Type B pancreatic cell (in vitro differentiated cells): ENCODE data around the gene CEP41. TPM values are rescaled to one million over a fixed set of nuclear protein-coding genes. Genes with fewer than 3 reads are reported as not detected.

Experiments used
- DNase-seq: peaks from one replicate; pipeline ENCODE4 v3.0.0; 2021; ENCODE audit warnings: mixed read lengths; ENCODE audit not compliant: unreplicated experiment; ENCODE audit errors: extremely low spot score
- H3K27ac Mint-ChIP-seq: 2 replicates; pipeline ENCODE4 v1.8.0; 2021; ENCODE audit warnings: mild to moderate bottlenecking, mixed read lengths
- H3K27me3 Mint-ChIP-seq: 2 replicates; pipeline ENCODE4 v1.8.0; 2021; ENCODE audit warnings: mixed read lengths
- H3K36me3 Mint-ChIP-seq: 2 replicates; pipeline ENCODE4 v1.8.0; 2021; ENCODE audit warnings: mixed read lengths
- H3K4me1 Mint-ChIP-seq: one replicate; pipeline ENCODE4 v1.8.0; 2021; ENCODE audit warnings: mixed read lengths; ENCODE audit not compliant: unreplicated experiment
- H3K4me3 Mint-ChIP-seq: 2 replicates; pipeline ENCODE4 v1.8.0; 2021; ENCODE audit warnings: mild to moderate bottlenecking, mixed read lengths
- H3K9me3 Mint-ChIP-seq: 2 replicates; pipeline ENCODE4 v1.8.0; 2021; ENCODE audit warnings: mixed read lengths
- CTCF ChIP-seq: fragments of 200-600 bp; sonication (generic); conservative IDR thresholded peaks from 2 replicates; pipeline ENCODE4 v1.5.0; 2021; ENCODE audit warnings: antibody characterized with exemption, mild to moderate bottlenecking
- total RNA-seq: library from RNA; stranded (reverse); gene quantifications from 2 replicates; pipeline ENCODE4 v1.2.1, GENCODE V29; 2021; ENCODE audit warnings: low replicate concordance

Gene CEP41
- total RNA-seq, 1 donor from 2014 or later: 33.0 TPM

- DNase-seq: no peak
- Mint-ChIP-seq H3K4me3 (peak overlapping the region; percentile 55), H3K36me3 (peaks cover 21% of the 10 kb centered on the region), H3K27ac (peak overlapping the region; percentile 95), H3K4me1 (peaks cover 50% of the 10 kb centered on the region), H3K9me3 (no peaks in the 10 kb centered on the region), H3K27me3 (no peaks in the 10 kb centered on the region)
- TF ChIP-seq CTCF: no peak
Measured at GRCh38 chr7:130418306-130418705, 22.5 kb downstream of the CEP41 start.

- Mint-ChIP-seq H3K36me3 (peaks cover 21% of the 10 kb centered on the region), H3K27me3 (no peaks in the 10 kb centered on the region), H3K4me3 (peak overlapping the region; percentile 21), H3K9me3 (no peaks in the 10 kb centered on the region), H3K27ac (peak overlapping the region; percentile 95), H3K4me1 (peaks cover 49% of the 10 kb centered on the region)
- no peak for DNase-seq
- no peak for TF ChIP-seq CTCF
Measured at GRCh38 chr7:130417213-130417612, 23.6 kb downstream of the CEP41 start.

GRCh38 chr7:130415006-130415405, 25.8 kb downstream of the CEP41 start:
- Mint-ChIP-seq H3K4me1 (peaks cover 57% of the 10 kb centered on the region), H3K4me3 (no peak overlapping the region), H3K27ac (no peak overlapping the region), H3K27me3 (no peaks in the 10 kb centered on the region), H3K36me3 (peaks cover 28% of the 10 kb centered on the region), H3K9me3 (no peaks in the 10 kb centered on the region)
- TF ChIP-seq CTCF: no peak
- DNase-seq: no peak

- H3K27me3 Mint-ChIP-seq: no peaks in the 10 kb centered on the region
- no peak for TF ChIP-seq CTCF
- no peak for DNase-seq
- peak overlapping the region; percentile 97 for H3K27ac Mint-ChIP-seq
- H3K4me3 Mint-ChIP-seq: no peak overlapping the region
- H3K36me3 Mint-ChIP-seq: peaks cover 23% of the 10 kb centered on the region
- H3K9me3 Mint-ChIP-seq: no peaks in the 10 kb centered on the region
- peaks cover 60% of the 10 kb centered on the region for H3K4me1 Mint-ChIP-seq
Measured at GRCh38 chr7:130413201-130413600, 27.6 kb downstream of the CEP41 start.

- DNase-seq: no peak
- Mint-ChIP-seq H3K4me1 (peaks cover 48% of the 10 kb centered on the region), H3K36me3 (peaks cover 19% of the 10 kb centered on the region), H3K4me3 (peak overlapping the region; percentile 42), H3K9me3 (no peaks in the 10 kb centered on the region), H3K27me3 (no peaks in the 10 kb centered on the region), H3K27ac (peak overlapping the region; percentile 97)
- TF ChIP-seq CTCF: no peak
Measured at GRCh38 chr7:130410868-130411541, 29.8 kb downstream of the CEP41 start.

GRCh38 chr7:130409712-130410072, 31.1 kb downstream of the CEP41 start:
- TF ChIP-seq CTCF: no peak
- H3K27ac Mint-ChIP-seq: peak overlapping the region; percentile 91

More at GRCh38 chr7:130409712-130410072, 31.1 kb downstream of the CEP41 start:
- no peak for DNase-seq
- no peaks in the 10 kb centered on the region for H3K9me3 Mint-ChIP-seq
- peaks cover 48% of the 10 kb centered on the region for H3K4me1 Mint-ChIP-seq
- peak overlapping the region; percentile 75 for H3K4me3 Mint-ChIP-seq
- peaks cover 13% of the 10 kb centered on the region for H3K36me3 Mint-ChIP-seq
- no peaks in the 10 kb centered on the region for H3K27me3 Mint-ChIP-seq
